ENCODE data around the gene GNG13.

The GNG13 gene

GRCh38 chr16:787978-788398 is 12.5 kb downstream of the GNG13 start, which contains the start of gene RPUSD1:
TSS of gene RPUSD1 (minus strand) at chr16:788381. CDS start at chr16:787737, 644 bp downstream.
- Histone ChIP-seq H3K4me3 (ENCODE audit: low read length) (peak within 1 kb of the TSS; percentile 87), H3K36me3 (ENCODE audit: insufficient read depth, low read depth, low read length) (peaks cover 32% of the 10 kb centered on the region), H3K27ac (ENCODE audit: low read length) (no peak within 1 kb of the TSS), H3K4me1 (ENCODE audit: insufficient read depth, low read length) (no peaks in the 10 kb centered on the region), H3K27me3 (ENCODE audit: insufficient read depth, low read length) (no peaks in the 10 kb centered on the region), H3K9me3 (ENCODE audit: insufficient read depth, low read depth, low read length) (no peaks in the 10 kb centered on the region), H3K9ac (ENCODE audit: low read depth, low read length) (peak within 1 kb of the TSS; percentile 88)

DNA sequence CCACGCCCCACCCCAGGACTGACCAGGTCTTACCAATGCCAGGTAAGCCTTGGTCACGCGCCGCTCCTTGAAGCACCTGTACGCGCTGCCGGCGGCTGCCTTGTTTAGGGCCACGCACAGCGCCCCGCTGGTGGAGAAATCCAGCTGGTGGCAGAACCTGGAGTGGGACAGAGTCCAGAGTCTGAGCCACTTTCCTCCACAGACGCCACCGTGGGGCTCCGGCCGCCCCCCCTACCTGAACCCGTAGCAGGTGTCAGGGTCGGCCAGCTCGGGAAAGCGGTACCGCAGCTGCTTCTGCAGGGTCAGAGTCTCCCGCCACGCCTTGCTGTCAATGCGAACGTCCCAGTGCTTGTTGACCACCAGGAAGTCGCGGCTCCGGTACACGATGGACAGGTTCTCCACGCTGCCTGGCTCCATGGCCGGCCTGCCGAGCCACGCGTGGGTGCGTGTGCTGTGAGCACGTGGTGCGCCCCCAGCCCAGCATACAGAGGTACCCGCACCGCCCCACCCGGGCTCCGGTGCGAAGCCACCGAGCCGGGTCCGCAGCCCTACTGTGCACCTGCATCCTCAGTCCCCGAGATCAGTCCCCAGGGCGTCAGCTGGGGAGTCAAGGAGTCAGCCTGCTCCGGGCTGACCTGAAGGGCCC is 13.1 kb downstream of the GNG13 start:
- Histone ChIP-seq H3K36me3 (ENCODE audit: insufficient read depth, low read depth, low read length) (peaks cover 32% of the 10 kb centered on the region), H3K4me3 (ENCODE audit: low read length) (peak overlapping the region; percentile 82), H3K9ac (ENCODE audit: low read depth, low read length) (peak overlapping the region; percentile 76), H3K4me1 (ENCODE audit: insufficient read depth, low read length) (no peaks in the 10 kb centered on the region), H3K27ac (ENCODE audit: low read length) (no peak overlapping the region), H3K9me3 (ENCODE audit: insufficient read depth, low read depth, low read length) (no peaks in the 10 kb centered on the region), H3K27me3 (ENCODE audit: insufficient read depth, low read length) (no peaks in the 10 kb centered on the region)

- H3K36me3 ChIP-seq (ENCODE audit: insufficient read depth, low read depth, low read length) = peaks cover 20% of the 10 kb centered on the region
- H3K4me1 ChIP-seq (ENCODE audit: insufficient read depth, low read length) = no peaks in the 10 kb centered on the region
- H3K9me3 ChIP-seq (ENCODE audit: insufficient read depth, low read depth, low read length) = no peaks in the 10 kb centered on the region
- no peak overlapping the region; the same call in 1 of the 2 replicates for H3K9ac ChIP-seq (ENCODE audit: low read depth, low read length)
- H3K4me3 ChIP-seq (ENCODE audit: low read length) = no peak overlapping the region
- no peak overlapping the region for H3K27ac ChIP-seq (ENCODE audit: low read length)
- H3K27me3 ChIP-seq (ENCODE audit: insufficient read depth, low read length) = no peaks in the 10 kb centered on the region
These were observed 14.7 kb downstream of the GNG13 start for GRCh38 chr16:785563-786535.

GRCh38 chr16:784431-784830 is 16.1 kb downstream of the GNG13 start:
- Histone ChIP-seq H3K9me3 (ENCODE audit: insufficient read depth, low read depth, low read length) (no peaks in the 10 kb centered on the region), H3K4me3 (ENCODE audit: low read length) (no peak overlapping the region), H3K27me3 (ENCODE audit: insufficient read depth, low read length) (no peaks in the 10 kb centered on the region; the same call in 1 of the 2 replicates), H3K27ac (ENCODE audit: low read length) (no peak overlapping the region), H3K36me3 (ENCODE audit: insufficient read depth, low read depth, low read length) (peaks cover 6% of the 10 kb centered on the region), H3K9ac (ENCODE audit: low read depth, low read length) (no peak overlapping the region), H3K4me1 (ENCODE audit: insufficient read depth, low read length) (no peaks in the 10 kb centered on the region)

- Histone ChIP-seq H3K9ac (ENCODE audit: low read depth, low read length) (no peak overlapping the region), H3K27me3 (ENCODE audit: insufficient read depth, low read length) (peaks cover under 1% of the 10 kb centered on the region; the same call in 1 of the 2 replicates), H3K4me3 (ENCODE audit: low read length) (no peak overlapping the region), H3K4me1 (ENCODE audit: insufficient read depth, low read length) (no peaks in the 10 kb centered on the region), H3K27ac (ENCODE audit: low read length) (no peak overlapping the region), H3K36me3 (ENCODE audit: insufficient read depth, low read depth, low read length) (peaks cover 6% of the 10 kb centered on the region), H3K9me3 (ENCODE audit: insufficient read depth, low read depth, low read length) (no peaks in the 10 kb centered on the region)
These were observed 17.0 kb downstream of the GNG13 start for GRCh38 chr16:783404-784161.

DNA sequence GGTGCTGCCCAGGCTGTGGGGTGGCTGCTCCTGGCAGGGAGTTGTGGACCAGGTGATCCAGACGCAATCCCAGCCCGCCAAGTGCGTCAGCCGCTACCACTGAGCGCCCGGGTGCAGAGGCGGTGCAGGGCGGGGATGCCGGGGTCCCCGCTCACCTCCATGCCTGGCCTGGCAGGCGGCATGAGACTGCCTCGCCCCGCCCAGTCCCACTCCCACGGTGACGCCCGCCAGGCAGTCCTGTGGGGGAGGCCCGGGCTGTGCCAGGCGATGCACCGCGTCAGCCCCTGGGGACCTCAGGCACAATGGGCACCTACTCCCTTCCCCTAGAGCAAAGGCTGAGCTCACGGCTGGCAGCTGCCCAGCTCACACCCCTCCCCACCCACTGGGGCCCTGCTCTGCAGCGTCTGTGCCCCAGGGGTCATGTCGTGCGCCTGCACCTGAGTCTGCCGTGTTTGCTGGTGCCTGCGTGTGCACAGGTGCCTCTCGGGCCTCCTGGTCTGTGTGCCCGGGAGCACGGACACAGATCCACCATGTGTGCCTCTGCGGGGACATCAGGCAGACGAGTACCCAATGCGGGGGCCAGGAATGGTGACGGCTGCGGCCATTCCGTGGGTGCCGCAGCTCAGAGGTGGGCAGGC is 17.6 kb downstream of the GNG13 start:
- Histone ChIP-seq H3K27me3 (ENCODE audit: insufficient read depth, low read length) (peaks cover 4% of the 10 kb centered on the region; the same call in 1 of the 2 replicates), H3K9ac (ENCODE audit: low read depth, low read length) (no peak overlapping the region), H3K9me3 (ENCODE audit: insufficient read depth, low read depth, low read length) (no peaks in the 10 kb centered on the region), H3K4me1 (ENCODE audit: insufficient read depth, low read length) (no peaks in the 10 kb centered on the region), H3K27ac (ENCODE audit: low read length) (no peak overlapping the region), H3K36me3 (ENCODE audit: insufficient read depth, low read depth, low read length) (peaks cover 6% of the 10 kb centered on the region), H3K4me3 (ENCODE audit: low read length) (no peak overlapping the region)

DNA sequence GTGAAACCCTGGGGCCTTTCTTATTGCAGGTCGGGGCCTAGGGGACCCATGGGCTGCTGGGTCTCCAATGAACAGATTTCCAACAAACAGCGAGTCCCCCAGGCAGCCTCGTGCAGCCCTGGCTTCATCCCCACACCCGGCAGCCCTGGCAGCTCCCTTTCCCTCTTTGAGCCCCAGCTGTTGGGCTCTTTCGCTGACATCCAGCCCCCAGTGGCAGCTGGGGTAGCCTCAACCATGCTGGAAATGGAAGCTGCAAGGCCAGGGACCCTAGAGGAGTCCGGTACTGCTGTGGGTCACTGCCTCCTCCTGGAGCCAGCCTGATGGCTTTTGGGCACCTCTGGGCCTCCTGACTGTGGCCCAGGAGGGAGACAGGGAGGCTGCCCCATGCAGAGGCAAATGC is 18.3 kb downstream of the GNG13 start:
- Histone ChIP-seq H3K4me3 (ENCODE audit: low read length) (no peak overlapping the region), H3K27me3 (ENCODE audit: insufficient read depth, low read length) (peaks cover 4% of the 10 kb centered on the region; the same call in 1 of the 2 replicates), H3K27ac (ENCODE audit: low read length) (no peak overlapping the region), H3K36me3 (ENCODE audit: insufficient read depth, low read depth, low read length) (peaks cover 6% of the 10 kb centered on the region), H3K9ac (ENCODE audit: low read depth, low read length) (no peak overlapping the region), H3K9me3 (ENCODE audit: insufficient read depth, low read depth, low read length) (no peaks in the 10 kb centered on the region), H3K4me1 (ENCODE audit: insufficient read depth, low read length) (no peaks in the 10 kb centered on the region)

GRCh38 chr16:781346-782010 is 19.1 kb downstream of the GNG13 start:
- Histone ChIP-seq H3K4me3 (ENCODE audit: low read length) (no peak overlapping the region), H3K4me1 (ENCODE audit: insufficient read depth, low read length) (no peaks in the 10 kb centered on the region), H3K9me3 (ENCODE audit: insufficient read depth, low read depth, low read length) (no peaks in the 10 kb centered on the region), H3K27me3 (ENCODE audit: insufficient read depth, low read length) (peaks cover 4% of the 10 kb centered on the region; the same call in 1 of the 2 replicates), H3K27ac (ENCODE audit: low read length) (no peak overlapping the region), H3K9ac (ENCODE audit: low read depth, low read length) (no peak overlapping the region), H3K36me3 (ENCODE audit: insufficient read depth, low read depth, low read length) (peaks cover 4% of the 10 kb centered on the region)

DNA sequence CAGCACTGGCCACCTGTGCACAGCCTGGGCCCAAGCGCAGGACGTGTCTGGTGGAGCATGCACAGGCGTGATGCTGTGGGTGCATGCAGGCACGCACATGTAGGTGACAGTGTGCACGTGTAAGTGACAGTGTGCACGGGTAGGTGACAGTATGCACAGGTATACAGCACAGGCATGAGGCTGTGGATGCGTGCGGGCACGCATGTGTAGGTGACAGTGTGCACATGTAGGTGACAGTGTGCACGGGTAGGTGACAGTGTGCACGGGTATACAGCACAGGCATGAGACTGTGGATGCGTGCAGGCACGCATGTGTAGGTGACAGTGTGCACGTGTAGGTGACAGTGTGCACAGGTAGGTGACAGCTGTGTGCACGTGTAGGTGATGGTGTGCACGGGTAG is 20.2 kb downstream of the GNG13 start:
- no peak overlapping the region for H3K9ac ChIP-seq (ENCODE audit: low read depth, low read length)
- peaks cover 4% of the 10 kb centered on the region; the same call in 1 of the 2 replicates for H3K27me3 ChIP-seq (ENCODE audit: insufficient read depth, low read length)
- no peak overlapping the region for H3K4me3 ChIP-seq (ENCODE audit: low read length)
- H3K4me1 ChIP-seq (ENCODE audit: insufficient read depth, low read length) = no peaks in the 10 kb centered on the region
- H3K36me3 ChIP-seq (ENCODE audit: insufficient read depth, low read depth, low read length) = no peaks in the 10 kb centered on the region
- H3K27ac ChIP-seq (ENCODE audit: low read length) = no peak overlapping the region
- H3K9me3 ChIP-seq (ENCODE audit: insufficient read depth, low read depth, low read length) = no peaks in the 10 kb centered on the region

DNA sequence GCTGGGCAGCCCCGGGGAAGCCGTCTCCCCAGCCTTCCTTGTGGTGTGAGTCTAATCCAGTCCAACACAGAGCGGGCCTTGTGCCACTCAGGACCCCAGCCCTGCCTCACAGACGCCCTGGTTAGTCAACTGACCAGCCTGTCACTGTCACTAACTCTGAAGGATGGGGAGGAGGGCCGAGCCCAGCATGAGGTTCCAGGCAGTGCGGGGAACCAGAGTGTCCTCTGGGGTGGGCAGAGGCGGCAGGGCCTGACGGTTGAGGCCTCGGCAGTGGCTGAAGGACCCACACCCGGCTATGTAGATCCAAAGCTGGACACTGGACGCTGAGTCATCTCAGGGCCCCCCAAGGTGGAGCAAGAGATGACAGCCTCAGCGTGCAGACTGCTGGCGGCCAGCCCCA is 21.0 kb downstream of the GNG13 start:
- peaks cover 4% of the 10 kb centered on the region; the same call in 1 of the 2 replicates for H3K27me3 ChIP-seq (ENCODE audit: insufficient read depth, low read length)
- H3K9ac ChIP-seq (ENCODE audit: low read depth, low read length) = no peak overlapping the region
- H3K4me3 ChIP-seq (ENCODE audit: low read length) = no peak overlapping the region
- no peaks in the 10 kb centered on the region for H3K36me3 ChIP-seq (ENCODE audit: insufficient read depth, low read depth, low read length)
- no peak overlapping the region for H3K27ac ChIP-seq (ENCODE audit: low read length)
- no peaks in the 10 kb centered on the region for H3K4me1 ChIP-seq (ENCODE audit: insufficient read depth, low read length)
- H3K9me3 ChIP-seq (ENCODE audit: insufficient read depth, low read depth, low read length) = no peaks in the 10 kb centered on the region
